ENCODE measurements around the gene FADS2. TPM values are rescaled to one million over a fixed set of nuclear protein-coding genes. Genes with fewer than 3 reads are reported as not detected.

The FADS2 gene
- total and polyA plus RNA-seq, 9 of the 15 experiments (the other 6 are each of a cell fraction or from before 2014, with no cell fraction given) = 2.9 to 42.8 (median 16.2) TPM

DNA sequence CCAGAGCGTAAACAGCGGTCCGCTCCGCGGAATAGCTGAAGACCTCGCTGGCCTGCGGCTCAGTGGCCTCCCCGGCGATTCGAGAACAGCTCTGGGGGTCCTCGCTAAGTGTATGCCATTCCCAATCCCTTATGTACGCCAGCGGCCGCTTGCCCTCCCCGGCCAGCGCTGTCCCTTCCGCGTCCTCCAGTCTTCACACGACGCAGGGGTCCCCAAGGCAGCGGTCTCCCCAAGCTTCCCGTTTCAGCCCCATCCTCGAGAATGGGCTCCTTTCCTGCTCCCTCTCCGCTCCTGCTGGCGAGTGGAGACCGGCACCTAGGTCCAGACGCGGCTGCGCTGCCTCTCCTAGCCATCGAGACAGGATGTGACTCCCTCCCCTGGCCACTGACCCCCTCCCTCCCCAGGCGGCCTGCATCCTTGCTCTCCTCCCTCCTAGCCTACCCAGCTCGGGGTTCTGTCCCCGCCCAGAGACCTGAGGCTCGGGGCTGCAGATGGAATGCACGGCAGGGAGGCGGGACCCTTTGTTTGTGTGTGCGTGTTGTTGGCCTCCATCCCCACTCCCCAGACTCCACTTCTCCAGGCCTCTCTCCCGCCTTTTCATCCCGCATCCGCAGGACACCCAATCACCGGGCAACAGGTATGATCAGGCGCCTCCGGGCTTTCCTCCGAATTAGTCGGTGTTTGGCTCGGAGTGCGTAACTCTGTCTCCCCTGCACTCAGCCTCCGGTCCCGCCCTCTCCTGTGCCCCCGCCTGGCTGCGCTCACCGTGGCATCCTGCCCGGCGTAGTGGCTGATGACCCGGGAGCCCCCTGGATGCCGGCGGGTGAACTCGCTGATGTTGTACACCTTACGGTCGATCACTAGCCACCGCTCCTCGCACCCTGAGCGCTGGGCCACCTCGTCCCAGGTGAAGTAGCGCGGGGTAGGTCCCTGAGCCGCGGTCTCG lies 12.0 kb upstream of the FADS2 start (continued):
- TF ChIP-seq SREBF1 (IDR thresholded peaks at IDR 0.05; ENCODE audit: borderline replicate concordance, low read depth, low read length) (no peak), ZNF551 (CRISPR knock-in tag; IDR thresholded peaks at IDR 0.05) (no peak), ZBTB8A (IDR thresholded peaks at IDR 0.05; ENCODE audit: partially characterized antibody) (no peak), ZNF75A (CRISPR knock-in tag; IDR thresholded peaks at IDR 0.05) (no peak), ZNF384 (IDR thresholded peaks at IDR 0.05; ENCODE audit: low read depth, low read length) (no peak), HNRNPK (IDR thresholded peaks at IDR 0.05; ENCODE audit: low read depth, low read length, poor library complexity, severe bottlenecking) (no peak), BDP1 (IDR thresholded peaks at IDR 0.05; ENCODE audit: insufficient read depth, insufficient read length) (no peak), TEAD1 (CRISPR knock-in tag; IDR thresholded peaks at IDR 0.05) (no peak), CBFA2T3 (IDR thresholded peaks at IDR 0.05) (no peak), TAF9B (IDR thresholded peaks at IDR 0.05; ENCODE audit: partially characterized antibody) (peak; percentile 49), MEF2A (IDR thresholded peaks at IDR 0.05; ENCODE audit: control insufficient read depth, low read depth, low read length) (no peak), OTX1 (CRISPR knock-in tag; IDR thresholded peaks at IDR 0.05) (no peak), STAT5A (IDR thresholded peaks at IDR 0.05; ENCODE audit: borderline replicate concordance, low read length) (no peak), BHLHE40 (IDR thresholded peaks at IDR 0.05; ENCODE audit: low read length) (no peak; the same call in 1 of the 2 replicates), MTA1 (IDR thresholded peaks at IDR 0.05; ENCODE audit: borderline replicate concordance) (no peak), COPS2 (conservative IDR thresholded peaks at IDR 0.05) (no peak), PCBP2 (IDR thresholded peaks at IDR 0.05; ENCODE audit: low read depth, low read length, poor library complexity, severe bottlenecking) (no peak), BCL6 (CRISPR knock-in tag; IDR thresholded peaks at IDR 0.05) (no peak)
- TF ChIP-seq, protein P1, sequence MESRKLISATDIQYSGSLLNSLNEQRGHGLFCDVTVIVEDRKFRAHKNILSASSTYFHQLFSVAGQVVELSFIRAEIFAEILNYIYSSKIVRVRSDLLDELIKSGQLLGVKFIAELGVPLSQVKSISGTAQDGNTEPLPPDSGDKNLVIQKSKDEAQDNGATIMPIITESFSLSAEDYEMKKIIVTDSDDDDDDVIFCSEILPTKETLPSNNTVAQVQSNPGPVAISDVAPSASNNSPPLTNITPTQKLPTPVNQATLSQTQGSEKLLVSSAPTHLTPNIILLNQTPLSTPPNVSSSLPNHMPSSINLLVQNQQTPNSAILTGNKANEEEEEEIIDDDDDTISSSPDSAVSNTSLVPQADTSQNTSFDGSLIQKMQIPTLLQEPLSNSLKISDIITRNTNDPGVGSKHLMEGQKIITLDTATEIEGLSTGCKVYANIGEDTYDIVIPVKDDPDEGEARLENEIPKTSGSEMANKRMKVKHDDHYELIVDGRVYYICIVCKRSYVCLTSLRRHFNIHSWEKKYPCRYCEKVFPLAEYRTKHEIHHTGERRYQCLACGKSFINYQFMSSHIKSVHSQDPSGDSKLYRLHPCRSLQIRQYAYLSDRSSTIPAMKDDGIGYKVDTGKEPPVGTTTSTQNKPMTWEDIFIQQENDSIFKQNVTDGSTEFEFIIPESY (CRISPR knock-in tag; IDR thresholded peaks at IDR 0.05) = peak; percentile 17; the same call in 1 of the 2 replicates
- TF ChIP-seq, protein P2, sequence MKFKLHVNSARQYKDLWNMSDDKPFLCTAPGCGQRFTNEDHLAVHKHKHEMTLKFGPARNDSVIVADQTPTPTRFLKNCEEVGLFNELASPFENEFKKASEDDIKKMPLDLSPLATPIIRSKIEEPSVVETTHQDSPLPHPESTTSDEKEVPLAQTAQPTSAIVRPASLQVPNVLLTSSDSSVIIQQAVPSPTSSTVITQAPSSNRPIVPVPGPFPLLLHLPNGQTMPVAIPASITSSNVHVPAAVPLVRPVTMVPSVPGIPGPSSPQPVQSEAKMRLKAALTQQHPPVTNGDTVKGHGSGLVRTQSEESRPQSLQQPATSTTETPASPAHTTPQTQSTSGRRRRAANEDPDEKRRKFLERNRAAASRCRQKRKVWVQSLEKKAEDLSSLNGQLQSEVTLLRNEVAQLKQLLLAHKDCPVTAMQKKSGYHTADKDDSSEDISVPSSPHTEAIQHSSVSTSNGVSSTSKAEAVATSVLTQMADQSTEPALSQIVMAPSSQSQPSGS (CRISPR knock-in tag; IDR thresholded peaks at IDR 0.05) = no peak
- TF ChIP-seq, protein P3, sequence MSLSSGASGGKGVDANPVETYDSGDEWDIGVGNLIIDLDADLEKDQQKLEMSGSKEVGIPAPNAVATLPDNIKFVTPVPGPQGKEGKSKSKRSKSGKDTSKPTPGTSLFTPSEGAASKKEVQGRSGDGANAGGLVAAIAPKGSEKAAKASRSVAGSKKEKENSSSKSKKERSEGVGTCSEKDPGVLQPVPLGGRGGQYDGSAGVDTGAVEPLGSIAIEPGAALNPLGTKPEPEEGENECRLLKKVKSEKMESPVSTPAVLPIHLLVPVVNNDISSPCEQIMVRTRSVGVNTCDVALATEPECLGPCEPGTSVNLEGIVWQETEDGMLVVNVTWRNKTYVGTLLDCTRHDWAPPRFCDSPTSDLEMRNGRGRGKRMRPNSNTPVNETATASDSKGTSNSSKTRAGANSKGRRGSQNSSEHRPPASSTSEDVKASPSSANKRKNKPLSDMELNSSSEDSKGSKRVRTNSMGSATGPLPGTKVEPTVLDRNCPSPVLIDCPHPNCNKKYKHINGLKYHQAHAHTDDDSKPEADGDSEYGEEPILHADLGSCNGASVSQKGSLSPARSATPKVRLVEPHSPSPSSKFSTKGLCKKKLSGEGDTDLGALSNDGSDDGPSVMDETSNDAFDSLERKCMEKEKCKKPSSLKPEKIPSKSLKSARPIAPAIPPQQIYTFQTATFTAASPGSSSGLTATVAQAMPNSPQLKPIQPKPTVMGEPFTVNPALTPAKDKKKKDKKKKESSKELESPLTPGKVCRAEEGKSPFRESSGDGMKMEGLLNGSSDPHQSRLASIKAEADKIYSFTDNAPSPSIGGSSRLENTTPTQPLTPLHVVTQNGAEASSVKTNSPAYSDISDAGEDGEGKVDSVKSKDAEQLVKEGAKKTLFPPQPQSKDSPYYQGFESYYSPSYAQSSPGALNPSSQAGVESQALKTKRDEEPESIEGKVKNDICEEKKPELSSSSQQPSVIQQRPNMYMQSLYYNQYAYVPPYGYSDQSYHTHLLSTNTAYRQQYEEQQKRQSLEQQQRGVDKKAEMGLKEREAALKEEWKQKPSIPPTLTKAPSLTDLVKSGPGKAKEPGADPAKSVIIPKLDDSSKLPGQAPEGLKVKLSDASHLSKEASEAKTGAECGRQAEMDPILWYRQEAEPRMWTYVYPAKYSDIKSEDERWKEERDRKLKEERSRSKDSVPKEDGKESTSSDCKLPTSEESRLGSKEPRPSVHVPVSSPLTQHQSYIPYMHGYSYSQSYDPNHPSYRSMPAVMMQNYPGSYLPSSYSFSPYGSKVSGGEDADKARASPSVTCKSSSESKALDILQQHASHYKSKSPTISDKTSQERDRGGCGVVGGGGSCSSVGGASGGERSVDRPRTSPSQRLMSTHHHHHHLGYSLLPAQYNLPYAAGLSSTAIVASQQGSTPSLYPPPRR (CRISPR knock-in tag; IDR thresholded peaks at IDR 0.05; ENCODE audit: borderline replicate concordance) = no peak
